HG02852 (cell line): ENCODE data around the gene GOLGA7B.
"Not testable (repeated sequence)": the region's sequence is repeated elsewhere in the genome, so short reads cannot be mapped to it uniquely, and the experiment has no call there.

ENCODE experiments used
- ATAC-seq: cut with Tn5 transposase; IDR thresholded peaks from one replicate; pipeline ENCODE4 v1.9.1; 2021; ENCODE audit warnings: mild to moderate bottlenecking, moderate library complexity; ENCODE audit not compliant: unreplicated experiment

Gene GOLGA7B

DNA sequence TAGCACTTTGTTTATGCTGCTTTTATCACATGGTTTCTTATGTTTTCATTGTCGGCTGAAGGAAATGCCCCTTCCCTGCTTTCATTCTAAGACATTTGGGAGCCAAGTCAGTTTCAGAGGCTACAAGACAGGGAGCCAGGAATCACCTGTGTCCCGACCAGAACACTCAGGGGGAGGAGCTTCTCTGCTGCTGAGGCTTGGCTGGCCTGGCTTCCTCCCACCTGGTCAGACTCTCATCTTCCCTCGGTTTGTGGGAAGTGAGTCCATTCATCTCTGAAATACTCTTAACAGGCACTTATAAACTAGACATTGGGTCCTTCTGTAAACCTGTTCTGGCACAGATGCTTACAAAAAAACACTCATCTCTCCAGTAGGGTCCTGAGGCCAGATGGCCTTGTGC is 19.6 kb upstream of the GOLGA7B start:
- ATAC-seq: no peak

DNA sequence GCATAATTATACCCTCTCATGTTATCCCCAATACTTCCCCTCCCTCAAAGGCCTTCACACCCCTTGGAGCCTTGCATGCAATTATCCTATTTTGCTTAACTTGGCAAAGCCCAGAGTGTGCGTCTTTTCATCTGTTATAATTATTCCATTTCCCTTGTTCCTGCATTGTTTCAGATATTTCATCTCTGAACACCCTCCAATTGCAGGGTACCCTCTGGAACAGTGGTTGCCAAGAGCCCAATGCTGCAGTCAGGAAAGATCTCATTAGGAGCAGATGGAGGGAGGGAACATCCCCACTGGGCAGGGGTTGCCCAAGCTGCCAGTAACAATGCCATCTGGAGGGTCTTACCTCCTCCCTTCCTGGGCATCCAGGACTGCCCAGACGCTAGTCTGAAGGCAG is 18.4 kb upstream of the GOLGA7B start:
- no peak for ATAC-seq

DNA sequence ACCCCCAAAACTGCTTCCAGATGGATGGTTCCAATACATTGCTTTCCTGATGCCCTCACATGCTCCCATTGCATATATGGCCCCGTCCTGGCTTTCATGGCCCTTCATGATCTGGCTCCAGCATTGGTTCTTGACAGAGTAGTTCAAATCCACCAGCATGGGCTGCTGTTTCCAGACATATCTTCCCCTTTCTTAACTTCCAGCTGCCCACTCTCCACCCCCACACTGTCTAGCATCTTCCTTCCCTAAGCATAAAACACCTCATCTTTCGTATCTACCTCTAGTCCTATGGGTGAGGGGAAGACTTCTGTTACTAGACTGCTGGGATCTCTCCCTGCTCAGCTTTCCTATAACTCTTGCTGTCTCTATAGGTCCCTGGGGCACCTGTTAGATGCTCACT is 13.2 kb upstream of the GOLGA7B start:
- no peak for ATAC-seq

DNA sequence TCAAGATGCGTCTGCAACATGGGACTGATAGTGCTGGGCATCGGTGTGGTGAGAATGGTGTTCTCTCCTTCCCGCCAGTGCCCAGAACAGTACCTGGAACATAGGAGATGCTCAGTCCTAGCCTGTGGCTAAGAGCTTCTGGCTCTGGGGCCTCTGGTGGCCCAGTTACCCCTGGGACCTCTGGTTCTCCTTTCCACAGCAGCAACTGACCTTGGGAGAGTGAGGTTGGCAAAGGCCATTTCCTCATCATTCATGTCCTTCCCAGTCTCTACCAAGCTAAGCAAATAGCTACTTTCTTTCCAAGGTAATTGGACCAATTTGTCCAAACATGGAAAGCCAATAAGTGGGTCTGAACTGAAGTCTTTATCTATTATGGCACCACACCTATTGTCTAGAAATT is 11.6 kb upstream of the GOLGA7B start:
- no peak for ATAC-seq

DNA sequence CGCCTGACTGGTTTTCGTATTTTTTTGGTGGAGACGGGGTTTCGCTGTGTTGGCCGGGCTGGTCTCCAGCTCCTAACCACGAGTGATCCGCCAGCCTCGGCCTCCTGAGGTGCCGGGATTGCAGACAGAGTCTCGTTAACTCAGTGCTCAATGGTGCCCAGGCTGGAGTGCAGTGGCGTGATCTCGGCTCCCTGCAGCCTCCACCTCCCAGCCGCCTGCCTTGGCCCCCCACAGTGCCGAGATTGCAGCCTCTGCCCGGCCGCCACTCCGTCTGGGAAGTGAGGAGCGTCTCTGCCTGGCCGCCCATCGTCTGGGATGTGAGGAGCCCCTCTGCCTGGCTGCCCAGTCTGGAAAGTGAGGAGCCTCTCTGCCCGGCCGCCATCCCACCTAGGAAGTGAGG is 8.5 kb upstream of the GOLGA7B start:
- ATAC-seq: not testable (repeated sequence)

DNA sequence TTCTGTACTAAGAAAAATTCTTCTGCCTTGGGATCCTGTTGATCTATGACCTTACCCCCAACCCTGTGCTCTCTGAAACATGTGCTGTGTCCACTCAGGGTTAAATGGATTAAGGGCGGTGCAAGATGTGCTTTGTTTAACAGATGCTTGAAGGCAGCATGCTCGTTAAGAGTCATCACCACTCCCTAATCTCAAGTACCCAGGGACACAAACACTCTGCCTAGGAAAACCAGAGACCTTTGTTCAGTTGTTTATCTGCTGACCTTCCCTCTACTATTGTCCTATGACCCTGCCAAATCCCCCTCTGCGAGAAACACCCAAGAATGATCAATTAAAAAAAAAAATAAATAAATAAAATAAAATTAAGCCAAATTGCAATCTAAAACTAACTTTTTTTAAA is 7.5 kb upstream of the GOLGA7B start:
- not testable (repeated sequence) for ATAC-seq

DNA sequence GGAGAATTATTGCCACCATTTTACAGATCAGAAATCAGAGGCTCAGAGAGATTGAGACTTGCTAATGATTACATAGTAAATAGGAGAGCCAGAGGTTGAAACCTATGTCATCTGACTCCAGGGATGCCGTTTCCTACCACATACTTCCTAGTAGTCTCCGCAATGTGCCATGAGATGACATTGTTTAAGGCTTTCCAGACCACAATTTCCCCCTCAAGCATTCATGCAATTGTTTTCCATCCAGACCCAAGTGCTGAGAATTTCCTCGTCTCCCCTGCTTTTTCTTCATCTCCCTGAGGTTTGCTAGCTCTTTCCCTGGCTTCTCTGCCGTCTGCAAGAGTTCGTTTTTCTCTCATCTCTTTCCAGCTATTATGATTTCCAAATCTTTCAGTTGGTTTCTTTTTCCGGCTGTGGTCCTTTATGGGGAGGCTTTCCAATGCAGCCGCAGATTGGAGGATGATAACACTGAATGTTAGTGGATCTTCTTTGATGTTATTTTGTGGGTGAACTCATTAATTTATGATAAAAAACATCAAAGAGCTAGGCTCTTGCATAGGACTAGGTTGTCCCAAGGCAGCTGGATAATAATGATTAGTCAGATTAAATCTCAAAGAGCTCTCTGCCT is 6.9 kb upstream of the GOLGA7B start:
- ATAC-seq: no peak

DNA sequence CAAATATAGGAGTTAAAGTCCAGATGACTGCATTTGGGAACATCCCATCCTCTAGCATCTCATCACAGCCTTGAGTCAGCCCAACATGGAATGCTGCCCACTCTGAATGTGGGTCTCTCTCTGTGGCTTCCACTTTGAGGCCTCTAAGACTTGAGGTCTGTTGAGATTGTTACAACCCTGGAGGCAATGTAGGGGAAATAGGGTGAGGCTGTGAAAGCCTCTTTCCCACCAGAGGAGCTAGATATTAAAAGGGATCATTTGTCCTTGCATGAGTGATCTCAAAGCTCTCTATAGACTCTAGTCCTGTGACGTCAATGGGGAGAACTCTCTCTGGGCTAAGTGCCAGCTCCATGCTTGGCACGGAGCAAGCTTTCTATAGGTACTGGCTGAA is 6.4 kb upstream of the GOLGA7B start:
- no peak for ATAC-seq

DNA sequence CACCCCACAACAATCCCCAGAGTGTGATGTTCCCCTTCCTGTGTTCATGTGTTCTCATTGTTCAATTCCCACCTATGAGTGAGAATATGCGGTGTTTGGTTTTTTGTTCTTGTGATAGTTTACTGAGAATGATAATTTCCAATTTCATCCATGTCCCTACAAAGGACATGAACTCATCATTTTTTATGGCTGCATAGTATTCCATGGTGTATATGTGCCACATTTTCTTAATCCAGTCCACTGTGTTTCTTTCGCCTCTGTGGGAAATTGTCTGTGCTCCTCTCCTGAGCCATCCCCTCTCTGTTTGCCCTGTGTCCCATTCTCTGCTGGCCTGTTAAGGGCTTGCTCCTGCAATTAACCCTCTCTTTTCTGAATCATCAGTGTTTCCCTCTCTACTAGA is 5.7 kb upstream of the GOLGA7B start:
- not testable (repeated sequence) for ATAC-seq

DNA sequence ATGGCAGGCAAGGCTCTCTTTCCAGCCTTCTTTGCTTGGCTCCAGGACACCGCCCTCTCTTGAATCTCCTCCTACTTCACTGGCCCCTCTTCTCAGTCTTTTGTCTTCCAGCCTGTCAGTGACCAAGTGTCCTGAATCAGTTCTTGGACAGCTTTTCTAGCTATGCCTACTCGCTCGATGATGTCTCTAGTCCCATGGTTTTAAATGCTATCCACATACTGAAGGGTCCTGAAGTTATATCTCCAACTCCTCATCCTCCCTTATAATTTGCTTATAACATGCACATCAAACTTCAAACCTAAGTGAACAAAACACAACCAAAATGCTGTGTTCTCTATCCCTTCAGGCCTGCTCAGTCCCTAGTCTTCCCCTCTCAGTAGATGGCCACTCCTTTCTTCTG is 5.0 kb upstream of the GOLGA7B start:
- no peak for ATAC-seq

DNA sequence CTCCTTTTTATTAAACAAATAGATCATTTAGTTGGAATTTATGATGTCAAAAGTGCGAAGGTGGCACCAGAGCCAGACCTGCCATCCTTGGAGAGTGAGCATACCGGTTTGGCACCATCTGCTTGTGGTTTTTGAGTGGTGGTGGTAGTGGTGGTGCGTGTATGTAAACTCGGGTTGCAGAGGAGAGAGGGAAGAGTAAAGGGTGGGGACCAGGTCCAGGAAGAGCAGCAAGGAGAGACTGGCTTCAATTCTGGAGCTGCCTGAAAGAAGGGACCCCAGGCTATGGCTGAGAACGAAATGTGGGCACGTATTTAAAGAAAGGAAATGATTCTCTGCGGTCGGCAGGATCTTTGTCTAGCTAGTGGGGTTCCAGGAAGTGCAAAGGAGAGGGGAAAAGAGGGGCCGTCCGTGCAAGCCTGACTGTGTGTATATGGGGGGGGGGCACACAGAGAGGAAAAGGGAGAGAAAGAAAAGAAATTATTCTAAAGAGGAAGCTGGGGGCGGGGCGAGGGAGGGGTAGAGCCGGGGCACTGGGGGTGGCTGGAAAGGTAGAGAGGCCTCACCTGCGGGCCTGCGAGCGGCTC is 448 bp upstream of the GOLGA7B start:
- ATAC-seq: no peak

DNA sequence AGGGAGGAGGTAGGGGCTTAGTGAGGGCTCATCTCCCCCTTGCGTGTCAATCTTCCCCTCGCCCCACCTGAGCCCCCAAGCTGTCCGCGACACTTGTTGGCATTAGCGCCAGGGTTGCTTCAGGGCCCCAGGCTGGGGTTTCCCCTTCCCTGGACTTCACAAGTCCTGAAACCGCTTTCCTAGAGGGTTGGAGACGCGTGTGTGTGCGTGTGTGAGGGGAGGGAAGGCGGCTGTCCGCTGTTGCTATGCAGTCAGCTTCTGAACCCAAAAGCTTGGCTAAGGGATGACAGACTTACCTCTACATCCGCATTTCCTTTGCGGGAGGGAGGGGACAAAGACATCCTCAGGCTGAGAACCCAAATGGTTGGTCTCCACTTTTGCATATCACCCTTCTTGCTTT is 803 bp downstream of the GOLGA7B start:
- no peak for ATAC-seq

DNA sequence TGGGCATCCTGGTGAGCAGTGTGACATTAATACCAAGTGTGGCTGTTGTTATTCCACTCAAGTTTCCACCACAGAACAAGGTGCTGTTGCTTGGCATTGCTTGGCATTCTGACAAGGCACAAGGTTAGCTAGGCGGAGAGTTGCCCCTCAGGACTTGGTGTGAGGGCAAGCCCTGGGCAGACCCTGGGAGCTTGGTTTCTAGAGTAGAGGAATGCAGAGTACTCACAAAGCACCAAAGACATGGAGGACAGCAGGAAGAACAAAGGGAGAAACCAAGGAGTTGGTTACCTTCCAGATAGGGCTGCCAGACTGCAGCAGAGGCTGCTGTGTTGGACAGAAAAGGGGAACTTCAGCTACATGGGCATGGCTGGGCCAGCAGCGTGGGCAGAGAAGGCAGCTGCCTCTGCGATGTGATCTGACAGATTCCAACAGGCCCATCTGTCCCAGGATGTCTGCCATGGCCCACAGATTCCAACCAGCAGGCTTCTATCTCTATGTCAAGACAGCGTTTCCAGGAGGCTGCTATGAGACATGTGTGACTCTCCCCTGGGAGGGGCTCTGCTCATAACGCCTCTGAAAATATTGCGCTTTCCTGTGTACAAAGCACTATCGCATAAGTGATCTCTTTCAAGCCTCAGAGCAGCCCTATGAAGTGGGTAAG is 1.8 kb downstream of the GOLGA7B start:
- no peak for ATAC-seq

DNA sequence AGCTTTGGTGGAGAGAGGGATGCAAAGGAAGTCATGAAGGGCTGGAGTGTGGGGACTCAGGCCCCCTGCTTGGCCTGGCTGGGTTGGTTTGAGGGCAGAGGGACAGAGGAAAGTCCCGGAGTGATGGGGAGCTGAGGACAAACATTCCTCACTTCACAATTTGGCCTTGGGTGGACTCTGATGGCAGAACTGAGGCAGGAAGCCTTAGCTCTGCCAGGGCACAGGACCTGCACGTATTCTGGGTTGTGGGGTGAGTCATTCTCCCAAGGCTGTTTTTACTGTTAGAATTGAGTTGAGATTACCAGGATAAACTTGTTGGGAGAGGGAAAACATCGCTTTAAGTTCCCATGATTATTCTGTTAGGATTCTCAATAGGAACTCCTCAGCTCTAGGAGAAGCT is 2.6 kb downstream of the GOLGA7B start:
- ATAC-seq: no peak

DNA sequence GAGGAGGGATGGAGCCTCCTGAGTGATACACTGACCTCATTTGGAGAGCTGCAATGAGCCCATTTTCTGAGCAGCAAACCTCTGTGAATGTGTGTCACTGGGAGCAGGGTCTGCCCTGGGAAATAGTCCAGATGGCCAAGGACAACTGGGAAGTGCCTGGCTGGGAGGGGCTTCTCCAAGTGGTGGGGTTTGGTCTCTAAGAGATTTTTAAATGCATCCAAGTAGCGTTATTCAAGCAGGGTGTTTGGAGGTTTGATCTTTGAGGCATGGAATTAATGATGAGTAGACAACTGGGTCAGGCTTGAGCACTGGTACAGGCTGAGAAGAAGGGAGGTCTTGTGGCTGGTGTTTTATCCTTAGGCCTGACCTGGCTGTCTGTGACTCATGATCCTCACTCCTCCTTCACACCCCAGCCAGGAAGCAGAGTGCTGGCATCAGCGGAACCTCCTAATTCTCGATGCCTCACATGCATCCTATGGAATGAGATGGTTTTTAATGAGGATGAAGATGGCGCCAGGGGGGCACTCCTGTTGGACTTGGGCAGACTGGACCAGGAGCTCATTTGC is 3.3 kb downstream of the GOLGA7B start:
- ATAC-seq: no peak

DNA sequence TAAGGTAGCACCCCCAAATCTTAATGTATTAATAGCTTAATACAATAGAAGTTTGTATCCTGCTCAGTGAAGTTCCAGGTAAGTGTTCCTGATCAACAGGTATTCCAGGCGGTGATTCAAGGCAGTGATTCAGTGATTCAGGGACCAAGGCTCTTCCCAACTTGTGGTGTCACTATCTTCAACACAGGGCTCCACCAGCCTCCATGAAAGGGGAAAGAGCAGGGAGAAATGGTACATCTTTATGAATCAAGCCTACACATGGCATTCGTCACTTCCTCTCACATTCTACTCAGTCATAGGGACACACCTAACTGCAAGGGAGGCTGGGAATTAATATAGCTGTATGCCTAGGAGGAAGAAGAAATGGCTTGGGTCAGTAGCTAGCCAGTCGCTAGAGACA is 5.1 kb downstream of the GOLGA7B start:
- ATAC-seq: no peak

DNA sequence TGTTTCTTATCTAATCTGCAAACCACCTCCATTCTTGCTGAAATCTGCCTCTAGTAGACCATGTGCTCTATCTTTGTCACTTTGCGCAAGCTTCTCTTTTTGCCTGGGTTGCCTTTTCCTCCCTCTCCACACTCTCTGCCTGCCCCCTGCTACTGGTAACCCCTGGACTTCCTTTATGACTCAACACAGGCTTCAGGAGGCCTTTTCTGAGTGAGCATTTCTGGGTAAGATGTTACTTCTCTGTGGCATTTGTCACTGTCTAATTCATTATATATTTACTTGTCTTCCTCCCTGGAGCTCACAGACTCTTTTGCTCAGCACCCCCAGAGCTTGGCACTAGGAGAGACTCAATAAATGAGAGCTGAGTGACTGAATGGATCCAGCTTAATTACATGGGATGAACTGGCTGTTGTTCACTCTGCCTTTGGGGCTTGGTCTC is 8.4 kb downstream of the GOLGA7B start:
- no peak for ATAC-seq

DNA sequence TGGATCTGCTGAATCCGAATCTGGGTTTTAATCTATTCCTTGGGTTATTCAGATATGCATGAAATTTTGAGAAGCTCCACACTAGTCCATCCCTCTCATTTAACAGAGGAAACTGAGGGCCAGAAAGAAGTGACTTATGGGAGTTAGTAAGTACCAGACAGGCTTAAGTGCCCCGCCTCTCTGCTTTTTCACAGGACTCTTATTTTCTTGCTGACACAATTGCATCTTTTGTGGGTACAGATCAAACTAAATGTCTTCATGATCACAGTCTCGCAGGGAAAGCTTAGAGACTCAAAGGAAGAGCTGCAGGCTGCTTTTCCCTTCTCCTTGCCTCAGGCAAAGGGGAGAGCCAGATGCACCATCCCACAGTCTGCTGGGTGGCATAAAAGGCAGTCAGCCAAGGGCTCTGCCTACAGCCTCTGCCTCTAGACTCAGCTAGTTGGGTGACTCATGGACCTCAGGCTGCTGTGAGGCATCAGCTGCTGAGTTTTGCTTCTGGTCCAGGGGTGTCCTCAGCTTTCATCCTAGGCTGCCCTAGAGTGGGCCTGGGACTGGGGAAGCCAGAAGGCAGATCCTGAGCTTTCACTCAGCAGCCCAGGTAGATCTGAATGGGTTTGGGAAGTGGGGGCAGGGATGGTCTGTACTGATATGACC is 11.6 kb downstream of the GOLGA7B start:
- ATAC-seq: no peak

DNA sequence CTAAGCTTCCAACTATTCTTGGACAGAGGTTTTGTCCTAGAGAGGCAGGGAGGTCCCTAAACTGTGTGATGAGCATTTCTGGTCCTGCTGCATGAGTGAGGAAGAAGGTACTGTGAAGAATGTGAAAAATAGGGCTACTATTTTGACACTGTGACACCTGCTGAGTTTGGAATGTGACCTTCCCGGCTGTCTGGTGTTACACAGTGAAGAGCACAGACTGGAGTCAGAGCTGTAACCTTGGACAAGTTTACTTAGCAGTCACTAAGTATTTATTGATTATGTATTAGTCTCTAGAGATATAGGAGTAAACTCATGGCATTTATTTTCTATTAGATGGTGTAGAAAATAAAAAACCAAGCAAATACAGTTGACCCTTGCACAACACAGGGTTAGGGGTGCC is 12.3 kb downstream of the GOLGA7B start:
- no peak for ATAC-seq

DNA sequence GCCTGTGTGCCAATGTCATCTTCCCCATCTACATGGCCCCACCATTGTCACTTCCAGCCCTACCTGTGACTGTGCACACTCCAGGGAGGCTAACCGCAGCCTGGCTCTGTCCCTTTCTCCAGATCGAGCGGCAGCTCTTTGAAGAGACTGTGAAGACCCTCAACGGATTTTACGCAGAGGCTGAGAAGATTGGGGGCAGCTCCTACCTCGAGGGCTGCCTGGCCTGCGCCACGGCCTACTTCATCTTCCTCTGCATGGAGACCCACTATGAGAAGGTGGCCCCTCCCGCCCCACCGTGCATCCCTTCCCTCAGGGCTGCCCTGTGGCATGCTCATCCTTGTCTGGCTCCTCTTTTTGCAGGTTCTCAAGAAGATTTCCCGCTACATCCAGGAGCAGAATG is 14.2 kb downstream of the GOLGA7B start:
- ATAC-seq: no peak

DNA sequence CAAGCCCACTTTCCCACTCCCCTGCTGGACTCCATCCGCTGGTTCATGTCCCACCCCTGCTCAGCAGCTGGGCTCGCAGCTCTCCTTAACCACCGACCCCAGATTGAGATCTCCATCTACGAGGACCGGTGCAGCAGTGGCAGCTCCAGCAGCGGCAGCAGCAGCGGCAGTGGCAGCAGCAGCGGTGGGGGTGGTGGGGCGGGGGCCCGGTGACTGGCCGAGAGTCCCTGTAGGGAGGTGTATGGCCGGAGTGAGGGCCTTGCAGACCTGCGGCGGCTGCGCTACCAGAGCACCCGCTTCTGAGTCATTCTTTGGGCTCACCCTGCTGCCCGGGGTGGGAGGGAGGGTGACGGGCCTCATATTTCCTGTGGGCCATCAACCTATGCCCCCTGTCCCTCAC is 15.8 kb downstream of the GOLGA7B start:
- no peak for ATAC-seq
